HFF-Myc (cell line): ENCODE measurements around the gene RMC1.

ENCODE experiments used
- DNase-seq: peaks from one replicate; pipeline ENCODE4 v3.0.0-alpha.2; 2011; ENCODE audit warnings: low read depth; ENCODE audit errors: extremely low read depth
- H3K4me3 ChIP-seq: replicated peaks from 2 replicates; pipeline ENCODE4 v1.5.1; 2011; ENCODE audit warnings: low read depth, mild to moderate bottlenecking, control low read depth, low read length
- CTCF ChIP-seq: IDR thresholded peaks from 2 replicates; pipeline ENCODE4 v1.5.1; 2012; ENCODE audit warnings: mild to moderate bottlenecking, low read depth, low read length, control low read depth; ENCODE audit errors: missing control alignments

The RMC1 gene

GRCh38 chr18:23524213-23524707 lies 20.9 kb downstream of the RMC1 start:
- DNase-seq, result no peak
- H3K4me3 ChIP-seq, result no peak overlapping the region
- TF ChIP-seq CTCF, result no peak

- no peak for TF ChIP-seq CTCF
- no peak for DNase-seq
- no peak overlapping the region for H3K4me3 ChIP-seq
Measured at GRCh38 chr18:23526501-23527063, 23.3 kb downstream of the RMC1 start.

GRCh38 chr18:23528580-23529472 lies 25.5 kb downstream of the RMC1 start:
- peak; percentile 53 for DNase-seq
- TF ChIP-seq CTCF, result no peak
- no peak overlapping the region for H3K4me3 ChIP-seq

- DNase-seq, result no peak
- no peak overlapping the region for H3K4me3 ChIP-seq
- no peak for TF ChIP-seq CTCF
Measured at GRCh38 chr18:23529604-23530003, 26.3 kb downstream of the RMC1 start.

GRCh38 chr18:23530195-23530594 lies 26.9 kb downstream of the RMC1 start:
- H3K4me3 ChIP-seq, result no peak overlapping the region
- DNase-seq, result no peak
- no peak for TF ChIP-seq CTCF

- TF ChIP-seq CTCF, result no peak
- no peak overlapping the region for H3K4me3 ChIP-seq
- DNase-seq, result no peak
Measured at GRCh38 chr18:23531912-23532311, 28.6 kb downstream of the RMC1 start.

GRCh38 chr18:23532848-23533247 lies 29.5 kb downstream of the RMC1 start:
- no peak for DNase-seq
- no peak overlapping the region for H3K4me3 ChIP-seq
- no peak for TF ChIP-seq CTCF
